ENCODE results near the gene LPO.

- TF ChIP-seq, protein P1, sequence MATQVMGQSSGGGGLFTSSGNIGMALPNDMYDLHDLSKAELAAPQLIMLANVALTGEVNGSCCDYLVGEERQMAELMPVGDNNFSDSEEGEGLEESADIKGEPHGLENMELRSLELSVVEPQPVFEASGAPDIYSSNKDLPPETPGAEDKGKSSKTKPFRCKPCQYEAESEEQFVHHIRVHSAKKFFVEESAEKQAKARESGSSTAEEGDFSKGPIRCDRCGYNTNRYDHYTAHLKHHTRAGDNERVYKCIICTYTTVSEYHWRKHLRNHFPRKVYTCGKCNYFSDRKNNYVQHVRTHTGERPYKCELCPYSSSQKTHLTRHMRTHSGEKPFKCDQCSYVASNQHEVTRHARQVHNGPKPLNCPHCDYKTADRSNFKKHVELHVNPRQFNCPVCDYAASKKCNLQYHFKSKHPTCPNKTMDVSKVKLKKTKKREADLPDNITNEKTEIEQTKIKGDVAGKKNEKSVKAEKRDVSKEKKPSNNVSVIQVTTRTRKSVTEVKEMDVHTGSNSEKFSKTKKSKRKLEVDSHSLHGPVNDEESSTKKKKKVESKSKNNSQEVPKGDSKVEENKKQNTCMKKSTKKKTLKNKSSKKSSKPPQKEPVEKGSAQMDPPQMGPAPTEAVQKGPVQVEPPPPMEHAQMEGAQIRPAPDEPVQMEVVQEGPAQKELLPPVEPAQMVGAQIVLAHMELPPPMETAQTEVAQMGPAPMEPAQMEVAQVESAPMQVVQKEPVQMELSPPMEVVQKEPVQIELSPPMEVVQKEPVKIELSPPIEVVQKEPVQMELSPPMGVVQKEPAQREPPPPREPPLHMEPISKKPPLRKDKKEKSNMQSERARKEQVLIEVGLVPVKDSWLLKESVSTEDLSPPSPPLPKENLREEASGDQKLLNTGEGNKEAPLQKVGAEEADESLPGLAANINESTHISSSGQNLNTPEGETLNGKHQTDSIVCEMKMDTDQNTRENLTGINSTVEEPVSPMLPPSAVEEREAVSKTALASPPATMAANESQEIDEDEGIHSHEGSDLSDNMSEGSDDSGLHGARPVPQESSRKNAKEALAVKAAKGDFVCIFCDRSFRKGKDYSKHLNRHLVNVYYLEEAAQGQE (IDR thresholded peaks at IDR 0.05; ENCODE audit: insufficient read depth in 1 of 2, low read depth in 2 of 2, low read length in 2 of 2): no peak
- TF ChIP-seq POLR2AphosphoS5 (IDR thresholded peaks at IDR 0.05; ENCODE audit: low read depth, low read length): no peak
These were observed 33.6 kb upstream of the LPO start for GRCh38 chr17:58204796-58205195.

All from PFSK-1 (cell line).